ENCODE measurements around the gene AGRN. TPM values are rescaled to one million over a fixed set of nuclear protein-coding genes. Genes with fewer than 3 reads are reported as not detected.

AGRN gene
- total and polyA plus RNA-seq, 8 donors: 3.5 to 459 (median 50.5) TPM

DNA sequence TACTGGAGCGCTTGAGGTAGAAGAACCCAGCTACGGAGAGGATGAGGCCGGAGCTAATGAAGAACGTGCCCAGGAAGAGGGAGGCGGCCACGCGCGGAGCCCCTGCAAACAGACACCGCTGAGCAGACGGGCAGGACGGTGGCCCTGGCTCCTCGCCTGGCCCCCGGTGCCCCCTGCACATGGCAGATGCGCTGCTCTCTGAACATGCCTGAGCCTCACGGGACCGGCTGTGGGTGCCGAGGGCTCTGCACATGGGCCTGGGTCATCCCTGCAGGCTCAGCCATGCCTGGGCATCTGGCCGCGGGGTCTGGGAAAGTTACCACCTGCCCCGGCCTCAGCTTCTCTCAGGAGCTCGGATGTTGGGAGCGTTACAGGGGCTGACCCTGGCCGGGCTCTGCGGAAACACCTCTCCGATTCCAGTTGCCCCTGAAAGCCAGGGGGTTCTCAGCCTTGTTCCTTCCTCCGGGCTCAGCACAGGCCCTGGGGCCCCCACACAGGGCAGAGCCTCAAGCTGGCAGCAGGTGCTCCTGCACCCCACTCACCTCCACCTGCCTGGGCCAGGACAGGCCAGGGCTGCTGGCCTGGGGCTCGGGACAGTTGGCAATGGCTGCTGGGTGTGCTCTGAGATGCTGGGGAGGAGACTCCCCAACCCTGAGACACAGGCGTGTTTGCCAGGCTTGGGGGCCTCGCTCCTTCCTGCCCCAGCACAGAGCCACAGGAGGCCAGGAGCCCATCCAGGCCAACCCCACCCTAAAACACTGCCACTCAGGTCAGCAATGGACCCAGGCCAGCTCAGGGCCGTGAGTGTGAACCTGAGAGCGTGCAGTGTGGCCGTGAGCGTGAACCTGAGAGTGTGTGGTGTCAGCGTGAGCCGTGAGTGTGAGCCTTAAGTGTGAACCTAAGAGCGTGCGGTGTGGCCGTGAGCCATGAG, 66.3 kb downstream of the AGRN start:
- TF ChIP-seq, protein P1, sequence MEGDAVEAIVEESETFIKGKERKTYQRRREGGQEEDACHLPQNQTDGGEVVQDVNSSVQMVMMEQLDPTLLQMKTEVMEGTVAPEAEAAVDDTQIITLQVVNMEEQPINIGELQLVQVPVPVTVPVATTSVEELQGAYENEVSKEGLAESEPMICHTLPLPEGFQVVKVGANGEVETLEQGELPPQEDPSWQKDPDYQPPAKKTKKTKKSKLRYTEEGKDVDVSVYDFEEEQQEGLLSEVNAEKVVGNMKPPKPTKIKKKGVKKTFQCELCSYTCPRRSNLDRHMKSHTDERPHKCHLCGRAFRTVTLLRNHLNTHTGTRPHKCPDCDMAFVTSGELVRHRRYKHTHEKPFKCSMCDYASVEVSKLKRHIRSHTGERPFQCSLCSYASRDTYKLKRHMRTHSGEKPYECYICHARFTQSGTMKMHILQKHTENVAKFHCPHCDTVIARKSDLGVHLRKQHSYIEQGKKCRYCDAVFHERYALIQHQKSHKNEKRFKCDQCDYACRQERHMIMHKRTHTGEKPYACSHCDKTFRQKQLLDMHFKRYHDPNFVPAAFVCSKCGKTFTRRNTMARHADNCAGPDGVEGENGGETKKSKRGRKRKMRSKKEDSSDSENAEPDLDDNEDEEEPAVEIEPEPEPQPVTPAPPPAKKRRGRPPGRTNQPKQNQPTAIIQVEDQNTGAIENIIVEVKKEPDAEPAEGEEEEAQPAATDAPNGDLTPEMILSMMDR (IDR thresholded peaks at IDR 0.05): no peak
- TF ChIP-seq POLR2A (IDR thresholded peaks at IDR 0.05) (no peak), EP300 (IDR thresholded peaks at IDR 0.05) (no peak), POLR2AphosphoS5 (IDR thresholded peaks at IDR 0.05) (no peak)
- H3K27me3 ChIP-seq: no peaks in the 10 kb centered on the region
- 94 to 95% (median 94%) methylated on average over 21 to 38 of the region's 38 CpGs for WGBS, 5 donors
- H3K36me3 ChIP-seq: peaks cover 0 to 51% (median 28%) of the 10 kb centered on the region in 4 donors
- intact Hi-C loops (cut with DNase I; ENCODE audit: low total_unique reads): no loop called here
- no peak for DNase-seq
- H3K4me1 ChIP-seq: no peaks in the 10 kb centered on the region
- no peaks in the 10 kb centered on the region for H3K9me3 ChIP-seq
- no peak overlapping the region for H3K27ac ChIP-seq
- no peak overlapping the region for H3K4me3 ChIP-seq

DNA sequence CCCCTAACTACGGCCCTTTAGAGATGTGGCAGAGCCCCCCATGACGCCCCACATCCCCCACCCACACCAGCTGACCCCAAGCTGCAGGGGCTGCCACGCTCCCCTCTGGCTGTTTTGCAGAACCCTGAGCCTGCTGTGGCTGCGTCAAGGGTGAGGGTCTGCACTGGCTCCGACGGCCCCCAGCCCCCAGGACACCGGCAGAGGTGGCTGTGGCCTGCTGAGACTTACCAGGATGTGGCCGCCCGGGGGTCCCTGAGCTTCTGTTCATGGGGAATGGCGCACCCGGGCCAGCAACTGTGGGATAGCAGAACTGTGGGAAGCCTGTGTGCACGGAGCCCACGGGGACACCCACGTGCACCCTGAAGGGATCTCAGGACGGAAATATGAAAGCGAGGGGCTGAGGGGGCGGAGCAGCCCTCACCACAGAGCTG, 67.0 kb downstream of the AGRN start:
- Histone ChIP-seq H3K4me3 (no peak overlapping the region), H3K27ac (no peak overlapping the region), H3K9me3 (no peaks in the 10 kb centered on the region), H3K27me3 (no peaks in the 10 kb centered on the region), H3K36me3 (peaks cover 0 to 48% (median 28%) of the 10 kb centered on the region in 4 donors), H3K4me1 (no peaks in the 10 kb centered on the region)
- TF ChIP-seq POLR2A (IDR thresholded peaks at IDR 0.05): no peak
- TF ChIP-seq EP300 (IDR thresholded peaks at IDR 0.05): no peak
- TF ChIP-seq, protein P1 (IDR thresholded peaks at IDR 0.05): no peak
- TF ChIP-seq POLR2AphosphoS5 (IDR thresholded peaks at IDR 0.05): no peak
- DNase-seq: no peak
- 92 to 97% (median 95%) methylated on average over 4 to 17 of the region's 17 CpGs for WGBS, 5 donors
- intact Hi-C loops (cut with DNase I; ENCODE audit: low total_unique reads): no loop called here

DNA sequence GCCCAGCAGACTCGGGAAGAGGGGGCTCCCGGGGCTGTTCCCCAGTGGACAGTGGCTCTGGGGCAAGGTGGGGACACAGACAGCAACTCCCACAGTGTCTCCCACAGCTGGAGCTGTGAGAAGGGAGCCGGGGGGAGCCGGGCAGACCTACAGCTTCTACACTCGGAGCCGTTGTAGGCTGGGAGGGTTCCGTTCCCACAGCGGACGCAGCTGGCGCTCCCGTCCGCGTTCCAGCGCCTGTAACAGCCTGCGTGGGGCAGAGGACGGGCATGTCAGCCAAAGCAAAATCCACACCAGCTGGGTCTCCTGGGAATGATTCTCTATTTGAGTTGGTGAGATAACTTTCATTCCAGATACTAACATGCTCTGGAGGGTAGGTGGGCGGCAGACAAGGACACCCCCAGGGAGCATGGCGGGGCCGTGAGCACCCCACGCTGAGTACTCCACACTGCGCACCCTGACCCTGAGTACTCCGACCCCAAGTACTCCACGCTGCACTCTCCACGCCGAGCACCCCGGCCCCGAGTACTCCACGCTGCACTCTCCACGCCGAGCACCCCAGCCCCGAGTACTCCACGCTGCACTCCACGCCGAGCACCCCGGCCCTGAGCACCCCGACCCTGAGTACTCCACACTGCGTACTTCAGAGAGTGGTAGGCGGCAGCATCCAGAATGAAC, 67.6 kb downstream of the AGRN start:
- no peaks in the 10 kb centered on the region for H3K4me1 ChIP-seq
- no peak for DNase-seq
- H3K27me3 ChIP-seq: no peaks in the 10 kb centered on the region
- TF ChIP-seq POLR2AphosphoS5 (IDR thresholded peaks at IDR 0.05) (no peak), POLR2A (IDR thresholded peaks at IDR 0.05) (no peak), EP300 (IDR thresholded peaks at IDR 0.05) (no peak)
- TF ChIP-seq, protein P1 (IDR thresholded peaks at IDR 0.05): no peak
- H3K36me3 ChIP-seq: peaks cover 0 to 44% (median 22%) of the 10 kb centered on the region in 4 donors
- intact Hi-C loops (cut with DNase I; ENCODE audit: low total_unique reads): no loop called here
- H3K9me3 ChIP-seq: no peaks in the 10 kb centered on the region
- H3K27ac ChIP-seq: no peak overlapping the region
- WGBS, 5 donors: 93 to 96% (median 93%) methylated on average over 37 to 38 of the region's 38 CpGs
- H3K4me3 ChIP-seq: no peak overlapping the region

DNA sequence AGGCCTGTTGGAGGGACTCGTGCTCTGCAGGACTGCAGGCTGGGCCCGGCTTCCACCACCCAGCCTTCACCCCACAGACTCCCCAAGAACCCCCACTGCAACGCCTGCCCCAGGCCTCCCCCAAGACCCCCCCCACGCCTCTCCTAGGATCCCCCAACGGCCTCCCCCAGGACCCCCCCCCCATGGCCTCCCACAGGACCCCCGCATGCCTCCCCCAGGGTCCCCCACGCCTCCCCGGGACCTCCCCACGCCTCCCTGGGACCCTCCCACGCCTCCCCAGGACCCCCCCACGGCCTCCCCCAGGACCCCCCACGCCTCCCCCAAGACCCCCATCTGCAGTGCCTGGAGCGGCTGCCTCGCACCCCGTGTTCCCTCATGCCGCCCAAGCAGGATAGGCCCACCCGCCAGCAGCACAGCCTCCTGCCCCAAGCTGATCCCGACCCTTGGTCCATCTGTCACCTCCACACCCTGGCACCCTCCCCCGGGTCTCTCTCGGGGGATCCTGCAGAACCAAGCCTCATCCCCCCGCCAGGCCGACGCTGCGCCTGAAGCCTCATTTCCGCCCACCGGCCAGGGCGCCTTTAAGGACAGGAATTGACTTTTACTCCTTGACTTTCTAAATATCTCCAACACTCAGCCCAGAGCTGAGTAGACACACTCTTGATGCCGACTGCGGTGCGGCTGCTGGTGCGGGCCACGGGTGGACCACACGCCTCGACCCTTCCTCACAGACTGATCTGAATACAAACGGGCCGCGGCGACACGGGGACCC, 68.3 kb downstream of the AGRN start:
- Histone ChIP-seq H3K36me3 (peaks cover 0 to 36% (median 17%) of the 10 kb centered on the region in 4 donors), H3K9me3 (no peaks in the 10 kb centered on the region), H3K27me3 (no peaks in the 10 kb centered on the region), H3K4me1 (no peaks in the 10 kb centered on the region), H3K27ac (no peak overlapping the region), H3K4me3 (no peak overlapping the region)
- no peak for TF ChIP-seq POLR2AphosphoS5 (IDR thresholded peaks at IDR 0.05)
- intact Hi-C loops (cut with DNase I; ENCODE audit: low total_unique reads): no loop called here
- 89 to 95% (median 93%) methylated on average over 26 to 39 of the region's 39 CpGs for WGBS, 5 donors
- no peak for DNase-seq
